Right lobe of liver (tissue), 4 donors: Measurements from ENCODE around the gene ZNF862.

Source experiments
- CTCF ChIP-seq, 4 donors: fragments of 200-600 bp in 3 of 4; fragments of 450-650 bp in 1 of 4; IDR thresholded peaks; one replicate each; pipeline versions ENCODE4 v1.5.1 to v1.8.0; 2016 to 2022; ENCODE audit warnings: antibody characterized with exemption in 4 of 4, mild to moderate bottlenecking in 2 of 4
- POLR2A ChIP-seq: fragments of 450-650 bp; IDR thresholded peaks from one replicate; pipeline ENCODE4 v1.6.1; 2017; ENCODE audit warnings: antibody characterized with exemption, mild to moderate bottlenecking
- donor health status: DM: no; HTN: no; CAD: no.
- donor health status: DM: no; HTN: no; CAD: no.
- donor health status: DM: no; HTN: yes; CAD: no.

DNA sequence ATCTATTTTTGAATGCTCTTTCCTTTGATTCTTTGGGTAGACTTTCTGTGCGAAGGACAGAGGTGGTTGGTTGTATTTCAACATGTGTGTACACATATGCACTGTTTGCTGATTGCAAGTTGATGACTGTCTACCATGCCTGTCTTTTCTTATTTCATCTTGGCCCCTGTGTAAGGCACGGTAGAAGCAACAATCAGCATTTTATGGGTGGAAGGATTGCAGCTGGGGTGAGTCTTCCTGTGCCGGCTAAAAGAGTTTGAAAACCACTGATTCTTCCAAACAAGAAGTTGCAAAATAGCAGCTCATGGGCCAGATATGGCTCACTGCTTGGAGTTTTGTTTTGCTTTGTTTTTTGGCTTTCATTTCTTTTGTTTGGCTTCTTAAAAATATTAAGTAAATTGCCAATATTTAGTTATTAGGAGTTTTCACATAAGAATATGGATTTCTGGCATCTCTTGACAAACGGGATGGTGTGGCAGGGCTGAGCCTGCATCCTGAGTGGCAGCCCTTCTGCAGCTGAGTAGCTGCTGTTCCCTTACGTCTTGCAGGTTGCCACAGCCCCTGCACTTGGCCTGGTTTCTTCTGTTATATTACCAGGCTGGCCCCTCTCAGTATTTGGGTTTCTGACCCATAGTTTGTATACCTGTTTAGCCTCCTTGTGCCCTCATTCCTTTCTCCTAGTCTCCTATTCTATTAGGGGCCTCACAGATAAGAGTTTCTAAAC is 7.2 kb downstream of the ZNF862 start:
- TF ChIP-seq CTCF (IDR thresholded peaks at IDR 0.05) (no peak), POLR2A (no peak)
